Epidermal melanocyte (primary cell): ENCODE data around the gene PLAGL2.

Experiments used
- DNase-seq: peaks from one replicate; pipeline ENCODE4 v3.0.0; 2011; ENCODE audit warnings: low spot score; ENCODE audit not compliant: insufficient read length

PLAGL2 gene

GRCh38 chr20:32231847-32232246, 24.3 kb upstream of the PLAGL2 start:
- DNase-seq: no peak

GRCh38 chr20:32231245-32231644, 23.7 kb upstream of the PLAGL2 start:
- DNase-seq: no peak

DNA sequence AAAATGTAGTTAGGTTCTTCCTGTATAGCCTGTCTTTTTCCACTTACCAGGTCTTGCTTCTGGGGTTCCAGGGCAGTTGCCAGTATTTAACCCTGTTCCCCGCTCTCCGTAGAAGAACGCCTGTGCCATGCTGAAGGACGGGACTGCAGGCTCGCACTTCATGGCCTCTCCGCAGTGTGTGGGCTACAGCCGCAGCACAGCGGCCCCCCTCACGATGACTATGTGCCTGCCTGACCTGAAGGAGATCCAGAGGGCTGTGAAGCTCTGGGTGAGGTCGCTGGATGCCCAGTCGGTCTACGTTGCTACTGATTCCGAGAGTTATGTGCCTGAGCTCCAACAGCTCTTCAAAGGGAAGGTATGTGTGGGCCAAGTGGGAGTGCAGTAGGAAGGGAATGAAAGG, 23.2 kb upstream of the PLAGL2 start:
- DNase-seq: no peak

DNA sequence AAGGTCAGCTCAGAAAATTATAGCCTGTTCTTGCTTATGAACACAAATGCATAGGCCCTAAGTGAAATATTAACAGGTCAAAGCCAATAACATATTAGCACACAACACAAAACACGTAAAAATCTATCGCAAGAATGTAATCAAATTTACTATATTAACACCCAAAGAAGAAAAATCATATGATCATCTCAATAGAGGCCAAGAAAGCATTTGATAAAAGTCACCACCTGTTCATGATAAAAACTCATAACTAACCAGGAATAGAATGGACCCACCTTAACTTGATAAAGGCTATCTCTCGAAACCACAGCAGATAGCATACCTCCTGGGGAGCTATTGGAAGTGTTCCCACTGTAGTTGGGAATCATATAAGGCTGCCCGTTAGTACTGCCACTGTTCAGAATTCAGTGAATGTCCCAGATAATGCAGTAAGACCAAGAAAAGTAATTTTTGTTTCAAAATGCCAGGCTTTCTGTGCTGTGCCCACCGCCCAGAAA, 21.8 kb upstream of the PLAGL2 start:
- DNase-seq: no peak

DNA sequence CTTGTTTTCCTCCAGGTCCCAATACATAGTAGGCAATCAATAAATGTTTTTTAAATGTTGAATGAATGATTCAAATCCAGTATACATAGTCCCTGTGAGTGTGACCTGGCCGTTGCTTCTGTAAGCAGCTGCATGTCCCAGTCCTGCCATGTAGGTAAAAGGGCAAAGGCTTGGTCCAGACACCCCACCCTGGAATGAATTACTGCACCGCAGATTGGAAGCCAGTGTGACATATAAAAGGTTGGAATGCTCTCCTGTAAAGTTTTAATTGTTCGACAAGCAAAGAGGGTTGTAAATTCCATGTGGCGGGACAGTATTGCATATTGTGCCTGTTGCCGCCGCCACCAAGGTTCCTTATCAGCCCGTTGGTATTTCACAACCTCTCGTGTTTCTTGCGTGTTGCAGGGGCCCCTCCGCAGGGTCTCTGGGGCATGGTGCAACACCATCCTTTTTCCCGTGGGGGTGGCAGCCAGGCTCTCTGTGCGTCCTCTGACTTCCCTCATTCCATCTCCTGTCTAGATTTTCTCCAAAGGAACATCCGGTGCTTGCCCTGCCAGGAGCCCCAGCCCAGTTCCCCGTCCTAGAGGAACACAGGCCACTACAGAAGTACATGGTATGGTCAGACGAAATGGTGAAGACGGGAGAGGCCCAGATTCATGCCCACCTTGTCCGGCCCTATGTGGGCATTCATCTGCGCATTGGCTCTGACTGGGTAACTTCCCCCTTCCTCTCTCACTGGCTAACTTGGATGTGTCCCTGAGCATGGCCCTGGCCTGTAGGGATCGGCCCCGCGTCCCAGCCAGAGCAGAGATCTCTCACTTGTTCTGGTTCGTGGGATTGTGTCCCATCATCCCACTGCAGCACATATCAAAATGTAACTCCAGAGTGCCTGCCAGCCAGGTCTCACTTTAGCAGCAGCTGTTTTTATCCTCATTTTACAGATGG, 20.5 kb upstream of the PLAGL2 start:
- no peak for DNase-seq

DNA sequence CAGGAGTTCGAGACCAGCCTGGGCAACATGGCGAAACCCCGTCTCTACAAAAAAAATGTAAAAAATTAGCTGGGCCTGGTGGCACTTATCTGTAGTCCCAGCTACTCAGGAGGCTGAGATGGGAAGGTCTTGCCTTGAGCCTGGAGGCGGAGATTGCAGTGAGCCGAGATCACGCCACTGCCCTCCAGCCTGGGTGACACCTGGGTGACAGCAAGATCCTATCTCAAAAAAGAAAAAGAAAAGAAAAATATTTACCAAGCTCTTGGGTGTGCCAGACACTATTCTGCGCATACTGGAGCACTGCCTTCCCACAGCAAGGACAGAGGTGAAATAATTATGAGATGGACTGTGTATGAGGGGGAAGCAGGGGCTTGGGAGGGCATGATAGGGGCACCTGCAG, 19.8 kb upstream of the PLAGL2 start:
- no peak for DNase-seq

DNA sequence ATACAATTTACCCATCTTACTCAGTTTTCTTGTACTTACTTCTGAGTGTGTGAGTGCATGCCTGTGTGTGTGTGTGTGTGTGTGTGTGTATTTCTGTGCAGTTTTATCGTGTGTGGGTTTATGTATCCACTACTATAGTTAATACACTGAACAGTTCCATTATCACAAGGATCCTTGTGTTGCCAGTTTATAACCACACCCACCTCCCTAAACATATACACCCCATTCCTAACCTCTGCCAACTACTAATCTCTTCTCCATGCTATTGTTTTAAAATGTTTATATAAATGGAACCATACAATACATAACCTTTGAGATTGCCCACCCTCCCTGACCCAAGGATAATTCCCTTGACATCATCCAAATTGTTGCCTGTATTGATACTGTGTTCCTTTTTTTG, 18.8 kb upstream of the PLAGL2 start:
- DNase-seq: no peak

DNA sequence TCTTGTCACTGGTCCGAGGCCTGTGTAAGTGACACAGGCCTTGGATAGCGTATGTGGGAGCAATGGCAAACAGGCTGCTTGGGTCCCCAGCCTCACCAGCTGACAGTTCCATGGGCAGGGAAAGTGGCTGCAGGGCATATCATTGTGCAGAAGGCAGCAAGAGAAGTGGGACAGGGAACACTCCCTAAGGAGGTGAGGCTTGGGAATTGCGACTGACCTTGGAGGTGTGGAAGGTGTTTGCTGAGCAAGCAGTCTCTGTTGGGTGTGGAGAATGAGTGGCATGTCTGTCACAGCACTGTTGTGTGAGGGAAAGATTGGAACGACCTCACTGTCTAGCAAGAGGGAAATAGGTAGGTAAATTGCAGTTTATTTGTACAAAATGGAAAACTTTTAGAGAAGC, 16.9 kb upstream of the PLAGL2 start:
- no peak for DNase-seq

DNA sequence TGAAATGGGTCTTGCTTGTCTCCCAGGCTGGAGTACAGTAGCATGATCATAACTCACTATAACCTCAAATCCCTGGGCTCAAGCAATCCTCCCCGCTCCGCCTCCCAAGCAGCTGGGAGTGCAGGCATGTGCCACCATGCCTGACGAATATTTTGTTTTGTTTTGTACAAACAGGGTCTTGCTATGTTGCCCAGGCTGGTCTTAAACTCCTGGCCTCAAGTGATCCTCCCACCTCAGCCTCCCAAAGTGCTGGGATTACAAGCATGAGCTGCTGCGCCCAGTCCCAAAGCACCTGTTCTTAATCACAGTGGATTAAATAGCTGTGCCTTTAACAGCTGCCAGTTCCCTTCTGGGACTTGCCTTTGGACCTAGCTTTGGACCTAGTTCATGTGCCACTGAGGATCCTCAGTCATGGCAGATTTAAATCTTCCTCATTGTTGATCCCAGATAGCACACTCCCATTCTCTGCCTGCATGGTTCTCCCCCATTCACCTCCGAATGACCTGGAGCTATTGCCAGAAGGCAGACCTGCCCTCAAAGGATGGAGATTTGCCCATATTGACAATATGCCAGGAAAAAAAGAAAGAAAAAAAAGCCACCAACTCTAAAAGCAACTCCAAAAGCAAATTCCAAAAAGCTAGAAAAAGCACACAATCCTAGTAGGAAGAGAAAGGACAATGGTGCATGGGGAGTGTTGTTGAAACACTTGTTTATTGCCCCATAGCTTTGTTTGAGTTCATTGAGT, 10.8 kb upstream of the PLAGL2 start:
- no peak for DNase-seq

DNA sequence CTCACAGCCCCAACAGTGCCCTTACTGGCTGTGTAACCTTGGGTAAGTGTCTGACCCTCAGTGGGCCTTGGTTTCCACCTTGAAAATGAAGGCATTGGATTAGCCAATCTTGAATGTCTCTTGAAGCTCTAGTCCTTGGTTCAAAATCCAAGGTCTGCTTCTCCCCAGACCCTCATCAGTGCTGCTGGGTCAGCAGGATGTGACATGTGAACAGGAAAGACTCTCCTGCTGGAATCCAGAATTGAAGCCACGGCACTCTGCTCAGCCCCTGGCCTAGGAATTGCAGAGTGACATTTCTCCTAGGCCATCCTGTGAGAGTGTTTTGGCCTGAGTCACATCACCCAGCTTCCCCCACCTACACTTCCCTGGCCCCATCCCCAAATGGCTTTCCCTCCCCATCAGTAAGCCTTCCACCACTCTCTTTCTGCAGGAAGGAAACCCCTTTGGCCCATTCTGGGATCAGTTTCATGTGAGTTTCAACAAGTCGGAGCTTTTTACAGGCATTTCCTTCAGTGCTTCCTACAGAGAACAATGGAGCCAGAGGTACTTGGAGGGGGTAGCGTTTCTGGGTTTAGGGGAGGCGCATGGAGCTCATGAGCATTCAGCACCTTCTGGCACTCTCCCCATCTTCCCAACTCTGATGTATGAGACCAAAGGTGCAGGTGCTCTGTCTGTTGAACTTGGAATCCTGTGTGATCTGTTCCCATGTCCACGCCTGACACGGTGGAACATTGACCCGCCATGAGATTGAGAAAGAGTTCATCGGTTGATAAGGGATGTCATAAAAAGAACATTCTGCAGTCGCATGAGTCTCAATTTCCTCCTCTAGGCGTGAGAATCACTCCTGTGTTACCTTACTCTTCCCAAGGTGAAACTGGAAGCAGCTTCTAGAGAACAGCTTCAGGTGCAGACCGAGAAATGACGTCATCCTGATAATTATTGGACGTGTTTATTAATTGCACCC, 8.9 kb upstream of the PLAGL2 start:
- DNase-seq: no peak

DNA sequence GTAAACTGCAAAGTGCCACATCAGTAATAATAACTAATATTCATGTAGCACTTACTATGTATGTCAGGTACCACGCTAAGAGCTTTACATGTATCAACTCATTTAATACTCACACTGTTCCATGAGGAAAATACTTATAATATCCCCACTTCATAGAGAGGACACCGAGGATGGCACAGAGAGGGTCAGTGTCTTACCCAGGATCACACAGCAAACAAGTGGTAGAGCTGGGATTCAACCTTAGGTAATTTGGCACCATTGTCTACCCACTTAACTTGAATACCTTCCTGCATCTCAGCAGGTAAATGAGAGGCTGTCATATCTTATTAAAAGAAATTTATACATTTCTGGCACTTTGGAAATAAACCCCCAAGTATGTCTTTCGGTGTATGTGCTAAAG, 8.2 kb upstream of the PLAGL2 start:
- DNase-seq: no peak

GRCh38 chr20:32215147-32215546, 7.6 kb upstream of the PLAGL2 start:
- DNase-seq: no peak

- no peak for DNase-seq
Measured at GRCh38 chr20:32213870-32214269, 6.3 kb upstream of the PLAGL2 start.

- DNase-seq: no peak
Measured at GRCh38 chr20:32209850-32210605, 2.5 kb upstream of the PLAGL2 start.

- no peak for DNase-seq
Measured at GRCh38 chr20:32208499-32209154, 1.1 kb upstream of the PLAGL2 start.

- no peak for DNase-seq
Measured at GRCh38 chr20:32206760-32207625, 550 bp downstream of the PLAGL2 start.

DNA sequence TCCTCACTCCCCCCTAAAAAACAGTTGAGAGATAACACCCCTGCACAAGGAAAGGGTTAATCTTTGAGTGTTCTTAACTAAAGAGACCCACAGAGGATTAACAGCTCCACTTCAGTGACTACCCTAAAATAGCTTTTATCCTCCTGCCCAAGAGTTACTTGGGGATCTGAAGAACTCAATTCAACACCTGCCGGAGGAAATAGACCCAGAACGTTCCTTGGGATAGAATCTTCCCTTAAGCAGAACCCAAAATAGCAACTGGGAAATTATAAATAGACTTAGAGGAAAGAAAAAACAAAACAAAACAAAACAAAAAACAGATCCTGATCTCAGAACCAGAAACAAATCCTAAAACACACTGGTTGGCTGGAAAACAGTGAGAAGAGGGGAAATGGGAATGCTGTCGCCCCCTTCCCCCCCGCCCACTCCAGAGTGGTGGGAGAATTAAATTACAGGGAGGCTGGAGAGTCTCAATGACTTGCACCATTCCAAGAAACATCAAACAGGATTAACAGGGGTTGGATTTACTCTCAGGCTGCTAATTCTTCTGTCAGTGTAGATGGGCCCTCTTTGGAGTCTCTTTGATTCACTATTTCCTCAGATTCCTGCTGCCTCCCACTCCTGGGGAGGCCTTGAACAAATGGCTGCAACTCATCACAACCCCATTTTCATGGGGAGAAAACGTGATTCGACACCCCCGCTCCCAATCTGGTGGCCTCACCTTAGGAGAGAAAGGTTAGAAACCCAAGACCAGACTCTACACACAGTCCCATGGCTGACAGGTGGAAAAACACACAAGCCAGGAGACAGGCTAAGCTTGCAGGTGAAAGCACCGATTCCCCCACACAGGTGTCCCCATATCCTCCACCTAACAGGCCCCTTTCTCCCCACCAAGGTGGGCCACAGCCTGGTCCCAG, 1.4 kb downstream of the PLAGL2 start:
- no peak for DNase-seq
